ENCODE results near the gene SLC2A6. TPM values are rescaled to one million over a fixed set of nuclear protein-coding genes. Genes with fewer than 3 reads are reported as not detected.

SLC2A6 gene
- total RNA-seq, 1 donor from 2014 or later = 24.3 TPM

DNA sequence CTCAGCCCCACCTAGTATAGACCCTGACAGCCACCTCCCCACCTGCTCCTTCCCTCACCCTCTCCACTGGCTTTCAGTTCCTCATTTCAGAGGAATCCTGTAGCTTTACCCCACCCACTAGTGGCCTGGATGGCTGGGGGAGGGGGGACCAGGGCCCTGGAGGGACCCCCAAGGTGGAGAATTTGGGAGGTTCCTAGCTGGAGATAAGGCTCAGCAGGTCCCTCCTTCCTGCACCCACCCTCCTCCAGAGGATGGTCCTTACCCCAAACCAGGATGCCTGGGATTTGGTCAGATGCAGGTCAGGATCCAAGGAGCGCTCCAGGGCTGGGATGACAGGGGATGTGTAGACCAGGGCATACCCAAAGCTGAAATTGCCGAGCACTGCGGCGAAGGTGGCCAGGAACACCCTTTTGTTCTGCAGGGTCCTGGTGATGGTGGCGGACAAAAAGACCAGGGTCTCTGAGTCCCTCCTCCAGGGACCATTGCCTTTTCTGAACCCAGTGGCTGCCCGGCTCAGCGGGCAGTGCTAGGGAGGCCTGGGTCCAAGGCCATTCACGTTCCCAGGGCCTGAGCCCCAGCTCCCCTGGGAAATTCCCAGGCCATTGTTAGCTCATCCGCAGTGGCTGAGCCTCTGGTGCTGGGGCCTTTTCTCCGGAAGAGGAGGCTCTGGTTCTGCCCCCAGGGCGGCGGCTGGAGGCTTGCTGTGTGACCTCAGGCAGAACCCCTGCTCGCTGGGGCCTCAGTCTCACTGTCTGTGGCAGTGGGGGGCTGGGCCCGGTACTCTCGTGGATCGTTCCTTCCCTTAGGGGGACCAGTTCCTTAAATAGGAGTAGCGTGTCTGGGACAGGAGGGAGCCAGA lies 678 bp downstream of the SLC2A6 start:
- Mint-ChIP-seq H3K4me1 (ENCODE audit: low read depth, unreplicated experiment) (peaks cover 3% of the 10 kb centered on the region), H3K36me3 (ENCODE audit: low read depth, unreplicated experiment) (peaks cover 2% of the 10 kb centered on the region), H3K27me3 (ENCODE audit: low read depth, unreplicated experiment) (peaks cover 7% of the 10 kb centered on the region), H3K4me3 (ENCODE audit: unreplicated experiment) (peak overlapping the region; percentile 86), H3K9me3 (ENCODE audit: unreplicated experiment) (no peaks in the 10 kb centered on the region), H3K27ac (ENCODE audit: unreplicated experiment) (no peak overlapping the region)
- peaks cover 15% of the 10 kb centered on the region for H4K20me1 ChIP-seq (ENCODE audit: insufficient read depth, low read length)
- DNase-seq (ENCODE audit: low read depth) (no peak), FAIRE-seq (no peak)
- H3K27ac ChIP-seq (ENCODE audit: low read depth, low read length) = peak overlapping the region; percentile 25
- peak overlapping the region; percentile 100 for H2AFZ ChIP-seq (ENCODE audit: low read depth, low read length)
- H3K36me3 ChIP-seq (ENCODE audit: insufficient read depth, low read length) = no peaks in the 10 kb centered on the region
- TF ChIP-seq, protein P1, sequence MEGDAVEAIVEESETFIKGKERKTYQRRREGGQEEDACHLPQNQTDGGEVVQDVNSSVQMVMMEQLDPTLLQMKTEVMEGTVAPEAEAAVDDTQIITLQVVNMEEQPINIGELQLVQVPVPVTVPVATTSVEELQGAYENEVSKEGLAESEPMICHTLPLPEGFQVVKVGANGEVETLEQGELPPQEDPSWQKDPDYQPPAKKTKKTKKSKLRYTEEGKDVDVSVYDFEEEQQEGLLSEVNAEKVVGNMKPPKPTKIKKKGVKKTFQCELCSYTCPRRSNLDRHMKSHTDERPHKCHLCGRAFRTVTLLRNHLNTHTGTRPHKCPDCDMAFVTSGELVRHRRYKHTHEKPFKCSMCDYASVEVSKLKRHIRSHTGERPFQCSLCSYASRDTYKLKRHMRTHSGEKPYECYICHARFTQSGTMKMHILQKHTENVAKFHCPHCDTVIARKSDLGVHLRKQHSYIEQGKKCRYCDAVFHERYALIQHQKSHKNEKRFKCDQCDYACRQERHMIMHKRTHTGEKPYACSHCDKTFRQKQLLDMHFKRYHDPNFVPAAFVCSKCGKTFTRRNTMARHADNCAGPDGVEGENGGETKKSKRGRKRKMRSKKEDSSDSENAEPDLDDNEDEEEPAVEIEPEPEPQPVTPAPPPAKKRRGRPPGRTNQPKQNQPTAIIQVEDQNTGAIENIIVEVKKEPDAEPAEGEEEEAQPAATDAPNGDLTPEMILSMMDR (IDR thresholded peaks at IDR 0.05; ENCODE audit: insufficient read depth, low read depth, low read length) = no peak
- no peak for TF ChIP-seq EZH2 (IDR thresholded peaks at IDR 0.05; ENCODE audit: insufficient read depth, low read length)
- peaks cover 11% of the 10 kb centered on the region for H3K79me2 ChIP-seq (ENCODE audit: insufficient read depth, low read length)
- no peaks in the 10 kb centered on the region for H3K9me3 ChIP-seq (ENCODE audit: insufficient read depth, low read depth, low read length)
- peak overlapping the region; percentile 86 for H3K9ac ChIP-seq (ENCODE audit: low read length)
- no peaks in the 10 kb centered on the region for H3K27me3 ChIP-seq (ENCODE audit: insufficient read depth, low read length)
- H3K4me1 ChIP-seq (ENCODE audit: insufficient read depth, low read length) = peaks cover 14% of the 10 kb centered on the region
- peak overlapping the region; percentile 68 for H3K4me3 ChIP-seq (ENCODE audit: insufficient read depth, low read depth, low read length)
- H3K4me2 ChIP-seq (ENCODE audit: low read length) = peak overlapping the region; percentile 98

DNA sequence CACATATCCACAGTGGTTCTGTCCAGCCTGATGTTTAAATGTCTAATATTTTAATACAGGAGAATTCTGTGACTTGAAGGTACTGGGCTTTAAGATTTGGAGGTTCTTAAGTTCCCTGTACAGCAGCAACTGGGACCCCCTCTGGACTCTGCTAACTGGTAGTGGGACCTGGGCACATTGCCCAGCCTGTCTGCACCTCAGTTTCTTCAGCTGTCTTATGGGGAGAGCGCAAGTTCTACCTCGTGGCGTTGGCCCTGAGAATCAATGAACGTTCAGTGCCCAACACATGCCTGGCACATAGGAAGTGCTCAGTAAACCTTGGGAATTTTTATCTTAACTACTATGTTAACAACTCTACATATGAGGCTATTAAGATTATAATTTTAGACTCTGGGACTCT lies 1.4 kb downstream of the SLC2A6 start:
- no peaks in the 10 kb centered on the region for H3K9me3 ChIP-seq (ENCODE audit: insufficient read depth, low read depth, low read length)
- no peak for TF ChIP-seq EZH2 (IDR thresholded peaks at IDR 0.05; ENCODE audit: insufficient read depth, low read length)
- TF ChIP-seq, protein P1 (IDR thresholded peaks at IDR 0.05; ENCODE audit: insufficient read depth, low read depth, low read length) = no peak
- H4K20me1 ChIP-seq (ENCODE audit: insufficient read depth, low read length) = peaks cover 15% of the 10 kb centered on the region
- Mint-ChIP-seq H3K4me3 (ENCODE audit: unreplicated experiment) (peak overlapping the region; percentile 86), H3K36me3 (ENCODE audit: low read depth, unreplicated experiment) (peaks cover 2% of the 10 kb centered on the region), H3K27ac (ENCODE audit: unreplicated experiment) (no peak overlapping the region), H3K4me1 (ENCODE audit: low read depth, unreplicated experiment) (peaks cover 3% of the 10 kb centered on the region), H3K27me3 (ENCODE audit: low read depth, unreplicated experiment) (peaks cover 3% of the 10 kb centered on the region), H3K9me3 (ENCODE audit: unreplicated experiment) (no peaks in the 10 kb centered on the region)
- H3K27me3 ChIP-seq (ENCODE audit: insufficient read depth, low read length) = no peaks in the 10 kb centered on the region
- H3K27ac ChIP-seq (ENCODE audit: low read depth, low read length) = no peak overlapping the region
- peak overlapping the region; percentile 98 for H3K4me2 ChIP-seq (ENCODE audit: low read length)
- no peaks in the 10 kb centered on the region for H3K36me3 ChIP-seq (ENCODE audit: insufficient read depth, low read length)
- DNase-seq (ENCODE audit: low read depth) (no peak), FAIRE-seq (no peak)
- H3K4me3 ChIP-seq (ENCODE audit: insufficient read depth, low read depth, low read length) = no peak overlapping the region
- peaks cover 14% of the 10 kb centered on the region for H3K4me1 ChIP-seq (ENCODE audit: insufficient read depth, low read length)
- peaks cover 11% of the 10 kb centered on the region for H3K79me2 ChIP-seq (ENCODE audit: insufficient read depth, low read length)
- H2AFZ ChIP-seq (ENCODE audit: low read depth, low read length) = no peak overlapping the region
- H3K9ac ChIP-seq (ENCODE audit: low read length) = peak overlapping the region; percentile 86

DNA sequence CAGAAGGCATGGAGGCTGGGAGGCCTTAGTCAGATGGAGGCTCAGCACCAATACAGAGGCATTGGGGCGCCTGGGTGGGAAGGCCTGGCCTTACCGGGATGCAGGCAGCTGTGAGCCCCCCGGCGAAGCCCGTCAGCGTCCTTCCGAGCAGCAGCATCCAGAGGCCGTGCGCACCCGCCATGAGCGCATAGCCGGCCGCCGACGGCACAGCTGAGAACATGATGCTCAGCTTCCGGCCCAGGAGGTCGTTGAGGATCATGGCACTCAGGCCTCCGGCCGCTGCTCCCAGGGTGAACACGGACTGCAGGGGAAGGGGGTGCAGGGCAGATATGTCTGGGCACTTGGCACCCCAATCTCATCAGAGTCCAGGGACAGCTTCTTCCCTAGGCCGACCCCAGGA lies 2.0 kb downstream of the SLC2A6 start:
- Mint-ChIP-seq H3K27me3 (ENCODE audit: low read depth, unreplicated experiment) (peaks cover 3% of the 10 kb centered on the region), H3K36me3 (ENCODE audit: low read depth, unreplicated experiment) (peaks cover 2% of the 10 kb centered on the region), H3K4me1 (ENCODE audit: low read depth, unreplicated experiment) (peaks cover 3% of the 10 kb centered on the region), H3K27ac (ENCODE audit: unreplicated experiment) (no peak overlapping the region), H3K9me3 (ENCODE audit: unreplicated experiment) (no peaks in the 10 kb centered on the region), H3K4me3 (ENCODE audit: unreplicated experiment) (no peak overlapping the region)
- Histone ChIP-seq H3K79me2 (ENCODE audit: insufficient read depth, low read length) (peaks cover 11% of the 10 kb centered on the region), H3K27ac (ENCODE audit: low read depth, low read length) (no peak overlapping the region), H3K4me1 (ENCODE audit: insufficient read depth, low read length) (peaks cover 14% of the 10 kb centered on the region), H2AFZ (ENCODE audit: low read depth, low read length) (no peak overlapping the region), H4K20me1 (ENCODE audit: insufficient read depth, low read length) (peaks cover 15% of the 10 kb centered on the region), H3K9me3 (ENCODE audit: insufficient read depth, low read depth, low read length) (no peaks in the 10 kb centered on the region), H3K9ac (ENCODE audit: low read length) (no peak overlapping the region), H3K27me3 (ENCODE audit: insufficient read depth, low read length) (no peaks in the 10 kb centered on the region), H3K4me2 (ENCODE audit: low read length) (no peak overlapping the region), H3K4me3 (ENCODE audit: insufficient read depth, low read depth, low read length) (no peak overlapping the region), H3K36me3 (ENCODE audit: insufficient read depth, low read length) (no peaks in the 10 kb centered on the region)
- FAIRE-seq (no peak), DNase-seq (ENCODE audit: low read depth) (no peak)
- TF ChIP-seq, protein P1 (IDR thresholded peaks at IDR 0.05; ENCODE audit: insufficient read depth, low read depth, low read length) = no peak
- TF ChIP-seq EZH2 (IDR thresholded peaks at IDR 0.05; ENCODE audit: insufficient read depth, low read length) = no peak

All from astrocyte (in vitro differentiated cells and primary cell).